22Rv1 (cell line): ENCODE results near the gene PXT1.
"Not testable (repeated sequence)": the region's sequence is repeated elsewhere in the genome, so short reads cannot be mapped to it uniquely, and the experiment has no call there.

Experiments
- H3K27ac ChIP-seq: fragments of 450-650 bp; 2 replicates; pipeline ENCODE4 v1.5.1; 2017
- ZFX ChIP-seq: fragments of 450-650 bp; IDR thresholded peaks from 2 replicates; pipeline ENCODE4 v1.6.1; 2017; ENCODE audit warnings: antibody characterized with exemption, borderline replicate concordance
- TF ChIP-seq, protein P1 (sequence below): fragments of 450-650 bp; IDR thresholded peaks from 2 replicates; pipeline ENCODE4 v1.5.1; 2017; ENCODE audit warnings: mild to moderate bottlenecking

Gene PXT1

DNA sequence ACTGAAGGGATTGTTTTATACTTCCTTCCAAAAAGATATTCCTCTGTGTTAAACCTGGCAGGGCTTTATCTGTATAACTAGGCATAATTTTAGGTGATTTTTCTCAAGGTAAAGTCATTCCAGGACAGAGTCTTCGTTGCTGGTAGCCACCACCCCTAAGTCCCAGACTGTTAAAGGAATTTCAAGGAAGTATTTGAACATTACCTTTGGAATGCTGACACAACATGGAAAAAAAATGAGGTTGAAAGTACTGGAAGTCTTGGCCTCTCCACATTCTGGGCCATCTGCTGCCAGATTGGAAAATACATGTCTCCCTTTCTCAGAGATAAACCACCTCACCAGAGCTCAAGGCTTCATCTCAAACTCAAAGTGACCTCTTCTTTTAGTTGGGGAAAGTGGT lies 28.2 kb downstream of the PXT1 start:
- TF ChIP-seq, protein P1, sequence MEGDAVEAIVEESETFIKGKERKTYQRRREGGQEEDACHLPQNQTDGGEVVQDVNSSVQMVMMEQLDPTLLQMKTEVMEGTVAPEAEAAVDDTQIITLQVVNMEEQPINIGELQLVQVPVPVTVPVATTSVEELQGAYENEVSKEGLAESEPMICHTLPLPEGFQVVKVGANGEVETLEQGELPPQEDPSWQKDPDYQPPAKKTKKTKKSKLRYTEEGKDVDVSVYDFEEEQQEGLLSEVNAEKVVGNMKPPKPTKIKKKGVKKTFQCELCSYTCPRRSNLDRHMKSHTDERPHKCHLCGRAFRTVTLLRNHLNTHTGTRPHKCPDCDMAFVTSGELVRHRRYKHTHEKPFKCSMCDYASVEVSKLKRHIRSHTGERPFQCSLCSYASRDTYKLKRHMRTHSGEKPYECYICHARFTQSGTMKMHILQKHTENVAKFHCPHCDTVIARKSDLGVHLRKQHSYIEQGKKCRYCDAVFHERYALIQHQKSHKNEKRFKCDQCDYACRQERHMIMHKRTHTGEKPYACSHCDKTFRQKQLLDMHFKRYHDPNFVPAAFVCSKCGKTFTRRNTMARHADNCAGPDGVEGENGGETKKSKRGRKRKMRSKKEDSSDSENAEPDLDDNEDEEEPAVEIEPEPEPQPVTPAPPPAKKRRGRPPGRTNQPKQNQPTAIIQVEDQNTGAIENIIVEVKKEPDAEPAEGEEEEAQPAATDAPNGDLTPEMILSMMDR, result no peak
- no peak for TF ChIP-seq ZFX
- H3K27ac ChIP-seq, result no peak overlapping the region

DNA sequence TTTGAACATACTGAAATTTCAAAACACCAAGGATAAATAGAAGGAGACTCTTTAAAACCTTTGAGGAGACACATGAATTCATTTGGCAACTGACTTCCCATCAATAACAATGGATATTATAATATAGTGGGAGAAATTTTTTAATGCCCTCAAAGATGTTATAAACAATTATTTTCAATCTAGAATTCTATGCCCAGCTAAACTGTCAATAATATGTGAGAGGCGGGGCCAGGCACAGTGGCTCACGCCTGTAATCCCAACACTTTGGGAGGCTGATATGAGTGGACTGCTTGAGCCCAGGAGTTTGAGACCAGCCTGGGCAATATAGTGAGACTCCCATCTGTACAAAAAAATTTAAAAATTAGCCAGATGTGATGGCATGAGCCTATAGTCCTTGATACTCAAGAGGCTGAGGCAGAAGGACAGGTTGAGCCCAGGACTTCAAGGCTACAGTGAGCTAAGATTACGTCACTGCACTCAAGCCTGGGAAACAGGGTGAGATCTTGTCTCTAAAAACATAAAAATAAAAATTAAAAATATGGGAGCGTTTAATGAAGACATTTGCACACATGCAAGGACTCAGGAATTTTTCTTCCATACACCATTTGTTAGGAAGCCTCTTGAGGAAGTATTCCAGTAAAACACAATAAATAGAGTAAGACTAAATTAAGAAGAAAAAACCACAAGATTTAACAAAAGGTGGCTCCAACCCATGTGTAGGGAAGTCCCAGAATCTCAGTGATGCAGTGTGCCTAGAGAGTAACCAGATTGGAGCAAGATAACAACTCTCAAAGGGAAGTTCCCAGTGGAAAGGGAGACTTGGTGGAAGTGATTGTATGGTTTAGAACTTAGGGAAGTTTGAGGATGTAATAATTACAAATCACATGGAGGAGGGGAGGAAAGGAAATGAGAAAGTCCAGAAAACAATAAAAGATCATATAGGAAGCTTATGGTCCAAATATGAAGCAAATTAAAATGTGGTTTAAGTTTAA lies 28.9 kb downstream of the PXT1 start:
- TF ChIP-seq ZFX, result no peak
- TF ChIP-seq, protein P1, result no peak
- H3K27ac ChIP-seq, result no peak overlapping the region

DNA sequence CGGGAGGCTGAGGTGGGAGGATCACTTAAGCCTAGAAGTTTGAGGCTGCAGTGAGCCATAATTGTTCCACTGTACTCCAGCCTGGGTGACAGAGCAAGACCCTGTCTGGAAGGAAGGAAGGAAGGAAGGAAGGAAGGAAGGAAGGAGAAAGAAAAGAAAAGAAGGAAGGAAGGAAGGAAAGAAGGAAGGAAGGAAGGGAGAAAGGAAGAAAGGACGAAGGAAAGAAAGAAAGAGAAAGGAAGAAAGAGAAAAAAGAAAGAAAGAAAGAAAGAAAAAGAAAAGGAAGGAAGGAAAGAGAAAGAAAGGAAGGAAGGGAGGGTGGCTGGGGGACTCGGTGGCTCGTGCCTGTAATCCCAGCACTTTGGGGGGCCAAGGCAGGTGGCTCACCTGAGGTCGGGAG lies 32.9 kb downstream of the PXT1 start:
- H3K27ac ChIP-seq, result not testable (repeated sequence)

DNA sequence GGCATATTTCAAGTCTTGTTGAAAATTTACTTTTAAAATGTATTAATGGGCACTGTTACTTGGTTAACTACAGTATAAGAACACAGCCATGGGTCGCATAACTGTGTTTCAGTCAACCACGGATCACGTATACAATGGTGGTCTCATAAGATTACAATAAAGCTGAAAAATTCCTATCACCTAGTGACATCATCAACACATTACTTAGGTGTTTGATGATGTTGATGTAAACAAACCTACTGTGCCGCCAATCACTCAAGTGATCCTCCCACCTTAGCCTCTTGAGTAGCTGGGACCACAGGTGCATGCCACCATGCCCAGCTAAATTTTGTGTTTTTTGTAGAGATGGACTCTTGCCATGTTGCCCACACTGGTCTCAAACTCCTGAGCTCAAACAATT lies 38.5 kb downstream of the PXT1 start:
- H3K27ac ChIP-seq, result no peak overlapping the region
- TF ChIP-seq, protein P1, result no peak
- TF ChIP-seq ZFX, result no peak

DNA sequence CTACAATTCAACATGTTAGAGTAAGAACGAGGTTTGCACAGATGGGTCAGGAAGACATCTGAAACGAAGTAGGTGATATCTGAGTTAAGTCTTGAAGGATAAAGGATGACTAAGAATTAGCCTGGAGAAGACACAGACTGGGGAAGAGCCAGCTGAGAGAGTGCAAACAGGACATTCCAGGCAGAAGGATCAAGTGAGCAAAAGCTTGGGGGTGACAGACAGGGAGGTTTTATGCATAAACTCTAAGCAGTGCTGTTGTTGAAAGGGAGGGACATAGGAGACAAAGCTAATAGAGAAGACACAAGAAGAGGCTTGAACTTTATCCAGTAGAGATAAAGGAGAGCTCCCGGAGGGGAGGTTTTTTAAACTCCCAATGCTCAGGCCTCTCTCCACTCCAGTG lies 40.2 kb downstream of the PXT1 start:
- TF ChIP-seq ZFX, result no peak
- TF ChIP-seq, protein P1, result no peak
- H3K27ac ChIP-seq, result no peak overlapping the region

DNA sequence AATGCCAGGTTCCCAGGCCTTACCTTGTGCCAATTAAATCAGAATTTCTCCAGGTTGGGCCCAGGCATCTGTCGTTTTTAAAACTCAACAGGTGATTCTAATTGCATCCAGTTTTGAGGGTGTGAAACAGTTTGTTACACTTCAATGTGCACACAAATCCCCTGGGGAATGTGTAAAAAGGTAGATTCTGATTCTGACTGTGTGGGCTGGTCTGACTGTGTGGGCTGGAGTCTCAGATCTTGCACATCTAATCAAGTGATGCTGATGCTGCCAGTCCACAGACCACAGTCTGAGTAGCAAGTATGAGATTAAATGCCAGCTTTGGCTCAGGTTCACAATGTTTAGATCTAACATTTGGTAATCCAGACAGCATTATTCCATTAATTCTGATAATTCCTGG lies 42.7 kb downstream of the PXT1 start:
- TF ChIP-seq, protein P1, result no peak
- no peak for TF ChIP-seq ZFX

DNA sequence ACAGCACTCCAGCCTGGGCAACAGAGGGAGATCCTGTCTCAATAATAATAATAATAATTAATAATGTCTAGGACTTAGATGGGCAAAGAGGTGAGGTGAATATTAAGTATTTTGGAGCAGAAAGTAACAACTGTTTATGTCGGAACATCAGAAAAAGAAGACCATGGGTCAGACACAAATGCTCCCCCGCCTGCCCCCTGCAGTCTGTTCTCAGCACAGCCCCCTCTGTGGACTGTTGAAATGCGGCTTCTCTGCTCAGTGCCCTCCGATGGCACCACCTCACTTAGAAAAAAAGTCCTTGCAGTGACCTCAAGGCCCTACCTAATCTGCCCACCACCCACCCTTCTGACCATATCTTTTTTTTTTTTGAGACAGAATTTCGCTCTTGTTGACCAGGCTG lies 50.0 kb downstream of the PXT1 start:
- no peak overlapping the region for H3K27ac ChIP-seq
- TF ChIP-seq, protein P1, result 0 out of 2 replicates have a peak, but pooled peaks have one; percentile 3
- TF ChIP-seq ZFX, result no peak

More for the DNA sequence above, 42.7 kb downstream of the PXT1 start:
- no peak overlapping the region for H3K27ac ChIP-seq
